Ovary (tissue), 9 donors: ENCODE data around the gene SYNM. TPM values are rescaled to one million over a fixed set of nuclear protein-coding genes. Genes with fewer than 3 reads are reported as not detected.
"Not testable (repeated sequence)": the region's sequence is repeated elsewhere in the genome, so short reads cannot be mapped to it uniquely, and the experiment has no call there.

Experiments used
- DNase-seq, 5 donors: peaks; one replicate each; pipeline ENCODE4 v3.0.0-alpha.2; 2019 to 2020
- H3K27ac ChIP-seq, 2 donors: fragments of 200-600 bp; one replicate each; pipeline versions ENCODE4 v1.5.1 to v1.8.0; 2019 to 2022
- H3K27me3 ChIP-seq: fragments of 200-600 bp; one replicate; pipeline ENCODE4 v1.8.0; 2022
- H3K36me3 ChIP-seq: fragments of 200-600 bp; sonication (generic); one replicate; pipeline ENCODE4 v1.5.1; 2019
- H3K4me1 ChIP-seq: one replicate; pipeline ENCODE4 v1.8.1; 2013; ENCODE audit warnings: mild to moderate bottlenecking, moderate library complexity; ENCODE audit not compliant: insufficient read depth
- H3K4me3 ChIP-seq: fragments of 200-600 bp; sonication (generic); one replicate; pipeline ENCODE4 v1.5.1; 2017
- H3K9me3 ChIP-seq, 2 donors: fragments of 200-600 bp in 1 of 2; sonication (generic) in 1 of 2; one replicate each; pipeline versions ENCODE4 v1.5.1 to v1.8.1; 2013 to 2019; ENCODE audit warnings: mild to moderate bottlenecking in 1 of 2, moderate library complexity in 1 of 2
- EP300 ChIP-seq: sonication (generic); formaldehyde crosslinking; IDR thresholded peaks from one replicate; pipeline ENCODE4 v1.6.1; 2017; ENCODE audit warnings: antibody characterized with exemption
- POLR2A ChIP-seq: fragments of 450-650 bp; IDR thresholded peaks from one replicate; pipeline ENCODE4 v1.6.1; 2017; ENCODE audit warnings: antibody characterized with exemption, mild to moderate bottlenecking, moderate library complexity
- WGBS, 3 donors: extraction: QIAGEN DNeasy Blood & Tissue Kit in 1 of 3; methylation state at CpG; one replicate each; pipeline versions ENCODE4 v1.1.5 to v1.1.7; 2013 to 2017; 5-methylcytosine and 5-hydroxymethylcytosine counted together
- intact Hi-C, 4 donors: fragments of 100-400 bp; cut with DNase I; formaldehyde crosslinking; loops; one replicate each; pipeline versions ENCODE4 v1.11.0 to v1.15.1; 2022 to 2023
- polyA plus RNA-seq, 2 donors: library from polyadenylated mRNA; stranded (reverse); fragments of 200-250 nt in 1 of 2; fragments of 350-450 nt in 1 of 2; fragmentation: Illumina TruSeq in 1 of 2; extraction: RNeasy Lipid Tissue Mini Kit (QIAGEN cat#74804) in 1 of 2; gene quantifications; one replicate each; pipeline ENCODE4 v1.2.3, GENCODE V29; 2013 to 2014
- total RNA-seq, 7 donors: library from RNA; depleted of rRNA in 2 of 7; stranded (reverse); fragments of >200 nt in 2 of 7; fragmentation: NEBNext Ultra II Directional in 3 of 7; extraction: Animal tissue kit (Norgen Biotek cat#: 25700) in 3 of 7; gene quantifications; one replicate each; pipeline versions ENCODE4 v1.1.0 to v1.2.4, GENCODE V29; 2016 to 2023
- TF ChIP-seq, protein P1 (sequence below), 3 donors: fragments of 450-650 bp in 2 of 3; fragments of 200-600 bp in 1 of 3; IDR thresholded peaks; one replicate each; pipeline versions ENCODE4 v1.5.1 to v1.8.0; 2016 to 2022; ENCODE audit warnings: antibody characterized with exemption in 3 of 3, mild to moderate bottlenecking in 1 of 3
- donor health status: DM: no; HTN: no; CAD: no; lungs with moderate emphysema.
- donor health status: DM: no; HTN: no; CAD: no.
- donor health status: Bipolar disorder and iron deficiency.
- donor health status: DM: yes; HTN: yes; CAD: no.
- donor health status: DM: no; HTN: no; CAD: no.
- donor health status: DM: yes; HTN: yes; CAD: no.

SYNM gene
- total and polyA plus RNA-seq, 9 donors = 4.5 to 54.0 (median 14.9) TPM

- Histone ChIP-seq H3K27ac (no peak overlapping the region), H3K27me3 (no peaks in the 10 kb centered on the region), H3K9me3 (no peaks in the 10 kb centered on the region), H3K36me3 (no peaks in the 10 kb centered on the region), H3K4me1 (no peaks in the 10 kb centered on the region), H3K4me3 (no peak overlapping the region)
- DNase-seq = no peak
- 67 to 72% (median 67%) methylated on average over 4 of the region's 4 CpGs for WGBS, 3 donors
- TF ChIP-seq EP300 = no peak
- TF ChIP-seq, protein P1, sequence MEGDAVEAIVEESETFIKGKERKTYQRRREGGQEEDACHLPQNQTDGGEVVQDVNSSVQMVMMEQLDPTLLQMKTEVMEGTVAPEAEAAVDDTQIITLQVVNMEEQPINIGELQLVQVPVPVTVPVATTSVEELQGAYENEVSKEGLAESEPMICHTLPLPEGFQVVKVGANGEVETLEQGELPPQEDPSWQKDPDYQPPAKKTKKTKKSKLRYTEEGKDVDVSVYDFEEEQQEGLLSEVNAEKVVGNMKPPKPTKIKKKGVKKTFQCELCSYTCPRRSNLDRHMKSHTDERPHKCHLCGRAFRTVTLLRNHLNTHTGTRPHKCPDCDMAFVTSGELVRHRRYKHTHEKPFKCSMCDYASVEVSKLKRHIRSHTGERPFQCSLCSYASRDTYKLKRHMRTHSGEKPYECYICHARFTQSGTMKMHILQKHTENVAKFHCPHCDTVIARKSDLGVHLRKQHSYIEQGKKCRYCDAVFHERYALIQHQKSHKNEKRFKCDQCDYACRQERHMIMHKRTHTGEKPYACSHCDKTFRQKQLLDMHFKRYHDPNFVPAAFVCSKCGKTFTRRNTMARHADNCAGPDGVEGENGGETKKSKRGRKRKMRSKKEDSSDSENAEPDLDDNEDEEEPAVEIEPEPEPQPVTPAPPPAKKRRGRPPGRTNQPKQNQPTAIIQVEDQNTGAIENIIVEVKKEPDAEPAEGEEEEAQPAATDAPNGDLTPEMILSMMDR (IDR thresholded peaks at IDR 0.05) = no peak
- TF ChIP-seq POLR2A = no peak
- intact Hi-C loops = loop anchor here (5.0 to 10.0 kb wide), 4 partner anchors 208 to 628 kb away; no protein-coding TSS in a partner anchor
These were observed 31.7 kb upstream of the SYNM start for GRCh38 chr15:99073008-99073717.

DNA sequence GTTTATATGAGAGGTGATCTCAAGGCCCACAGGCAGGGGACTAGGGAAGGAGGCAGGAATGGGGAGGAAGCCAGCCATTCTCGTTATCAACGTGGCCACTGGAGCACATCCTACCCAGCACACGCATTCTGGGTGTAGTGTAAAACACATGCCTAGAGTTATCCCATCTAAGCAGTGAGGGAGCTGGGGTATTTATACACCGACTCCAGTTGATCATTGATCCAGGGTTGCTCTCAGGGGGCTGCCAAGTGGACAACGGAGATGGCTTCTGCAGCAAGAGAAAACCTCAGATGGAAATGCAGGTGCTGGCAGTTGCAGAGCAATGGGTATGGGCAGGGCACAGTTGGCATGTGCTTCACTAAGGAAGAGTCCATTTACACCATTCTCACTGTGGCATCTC, 30.4 kb upstream of the SYNM start:
- Histone ChIP-seq H3K4me3 (no peak overlapping the region), H3K27me3 (no peaks in the 10 kb centered on the region), H3K27ac (no peak overlapping the region), H3K9me3 (no peaks in the 10 kb centered on the region), H3K36me3 (no peaks in the 10 kb centered on the region), H3K4me1 (no peaks in the 10 kb centered on the region)
- WGBS, 3 donors = 87 to 94% (median 91%) methylated on average over 5 of the region's 5 CpGs
- intact Hi-C loops = loop anchor here (5.0 to 10.0 kb wide), 4 partner anchors 210 to 630 kb away; no protein-coding TSS in a partner anchor
- DNase-seq = no peak
- TF ChIP-seq POLR2A = no peak
- no peak for TF ChIP-seq EP300
- TF ChIP-seq, protein P1 (IDR thresholded peaks at IDR 0.05) = no peak

- H3K9me3 ChIP-seq, H3K4me3 ChIP-seq, DNase-seq, H3K27ac ChIP-seq, H3K4me1 ChIP-seq, H3K36me3 ChIP-seq, H3K27me3 ChIP-seq: not testable (repeated sequence)
- intact Hi-C loops = loop anchor here in 3 of 4 donors (5.0 to 10.0 kb wide), 4 partner anchors 210 to 633 kb away; partner anchors contain the start of gene IGF1R (in 1 of the 3)
These were observed 29.7 kb upstream of the SYNM start for GRCh38 chr15:99075059-99075652.

GRCh38 chr15:99076109-99076508, 28.8 kb upstream of the SYNM start:
- WGBS, 3 donors = 80 to 84% (median 82%) methylated on average over 2 of the region's 2 CpGs
- no peak overlapping the region for H3K4me3 ChIP-seq
- peak overlapping the region in 1 of 2 donors; percentile 31 for H3K27ac ChIP-seq
- TF ChIP-seq EP300 (no peak), POLR2A (no peak)
- TF ChIP-seq, protein P1 (IDR thresholded peaks at IDR 0.05) = no peak
- no peaks in the 10 kb centered on the region for H3K27me3 ChIP-seq
- H3K36me3 ChIP-seq = no peaks in the 10 kb centered on the region
- H3K9me3 ChIP-seq = no peaks in the 10 kb centered on the region
- H3K4me1 ChIP-seq = no peaks in the 10 kb centered on the region
- intact Hi-C loops = loop anchor here in 3 of 4 donors (5.0 to 10.0 kb wide), 4 partner anchors 211 to 634 kb away; partner anchors contain the start of gene IGF1R (in 1 of the 3)
- DNase-seq = no peak
